GM12878 (cell line): ENCODE measurements around the gene ORMDL1. TPM values are rescaled to one million over a fixed set of nuclear protein-coding genes. Genes with fewer than 3 reads are reported as not detected.
A peak's percentile ranks its signal among the peaks of the same experiment; 100 is the strongest.

Experiments used
- ATAC-seq: fragments of 200-7000 bp; cut with Tn5 transposase; 3 replicates; pipeline ENCODE4 v1.9.1; 2020; ENCODE audit warnings: mild to moderate bottlenecking, moderate library complexity
- BruUV-seq: library from RNA; stranded (reverse); fragments of 400-500 nt; replicated peaks from 2 replicates; lab custom pipeline; 2021; lab: Mats Ljungman, UMichigan
- CTCF ChIA-PET: fragments of 300-600 bp; sonication (Branson Sonifier 250); formaldehyde crosslinking; extraction: SDS; loops from one replicate; lab custom pipeline; 2021; ENCODE audit warnings: inconsistent platforms; lab: Yijun Ruan, JAX
- POLR2A ChIA-PET: fragments of 350-600 bp; formaldehyde crosslinking; extraction: SDS; loops from one replicate; lab custom pipeline; 2021; ENCODE audit warnings: inconsistent platforms; lab: Charles Lee
- RAD21 ChIA-PET: fragments of 300-600 bp; sonication (Branson Sonifier 250); formaldehyde crosslinking; loops from one replicate; lab custom pipeline; 2023; ENCODE audit warnings: antibody characterized with exemption; ENCODE audit not compliant: unreplicated experiment; lab: Charles Lee
- SMC1A ChIA-PET: fragments of 300-600 bp; sonication (Branson Sonifier 250); formaldehyde crosslinking; loops from one replicate; lab custom pipeline; 2023; ENCODE audit not compliant: unreplicated experiment, uncharacterized antibody; lab: Charles Lee
- DNase-seq: peaks from one replicate; pipeline ENCODE4 v3.0.0-alpha.2; 2011; ENCODE audit warnings: low read depth, low spot score
- FAIRE-seq: peaks from 3 replicates; lab custom pipeline; 2011; peaks lifted over from hg19 to GRCh38; lab: Jason Lieb, UNC
- H2AFZ ChIP-seq: 2 replicates; pipeline ENCODE4 v1.6.0; 2011; ENCODE audit warnings: low read depth, low read length, control low read depth; ENCODE audit not compliant: control insufficient read depth
- H3K27ac ChIP-seq: 2 replicates; pipeline ENCODE4 v1.5.1; 2011; ENCODE audit warnings: control low read depth; ENCODE audit not compliant: control insufficient read depth, insufficient read depth
- H3K27me3 ChIP-seq, 2 experiments: replicated peaks in 1 of 2; 2 replicates each; pipeline versions ENCODE4 v1.6.0 to v1.6.1; 2011; ENCODE audit warnings: low read length in 1 of 2; ENCODE audit not compliant: control insufficient read depth in 2 of 2, insufficient read depth in 2 of 2
- H3K36me3 ChIP-seq, 2 experiments: 2 replicates each; pipeline ENCODE4 v1.5.1; 2011; ENCODE audit warnings: low read length in 1 of 2; ENCODE audit not compliant: control insufficient read depth in 2 of 2, insufficient read depth in 2 of 2
- H3K4me1 ChIP-seq: 2 replicates; pipeline ENCODE4 v1.6.1; 2011; ENCODE audit warnings: mild to moderate bottlenecking, low read length, moderate library complexity, mixed read lengths; ENCODE audit not compliant: control insufficient read depth, insufficient read depth
- H3K4me2 ChIP-seq: 2 replicates; pipeline ENCODE4 v1.6.0; 2011; ENCODE audit warnings: control low read depth; ENCODE audit not compliant: control insufficient read depth, insufficient read depth
- H3K4me3 ChIP-seq: fragments of 200-600 bp; sonication (generic); 2 replicates; pipeline ENCODE4 v1.5.1; 2016
- H3K79me2 ChIP-seq: 2 replicates; pipeline ENCODE4 v1.6.0; 2011; ENCODE audit warnings: low read length; ENCODE audit not compliant: control insufficient read depth, insufficient read depth
- H3K9ac ChIP-seq: 2 replicates; pipeline ENCODE4 v1.8.0; 2011; ENCODE audit warnings: low read length, control low read depth, mixed read lengths; ENCODE audit not compliant: control insufficient read depth, insufficient read depth
- H3K9me3 ChIP-seq: replicated peaks from 3 replicates; pipeline ENCODE4 v1.5.1; 2011; ENCODE audit warnings: mild to moderate bottlenecking, low read length; ENCODE audit not compliant: control insufficient read depth, insufficient read depth
- H4K20me1 ChIP-seq: 2 replicates; pipeline ENCODE4 v1.6.0; 2011; ENCODE audit not compliant: control insufficient read depth, insufficient read depth
- CEBPB ChIP-seq, 2 experiments: fragments of 150-350 bp in 1 of 2; IDR thresholded peaks; 2 replicates each; pipeline ENCODE4 v1.6.1; 2012 to 2014; ENCODE audit warnings: low read depth in 2 of 2, low read length in 2 of 2, borderline replicate concordance in 1 of 2, inconsistent platforms in 1 of 2
- EED ChIP-seq: sonication (generic); IDR thresholded peaks from 2 replicates; pipeline ENCODE4 v1.6.1; 2016; ENCODE audit warnings: antibody characterized with exemption, low read depth
- FOXM1 ChIP-seq: IDR thresholded peaks from 2 replicates; pipeline ENCODE4 v1.6.1; 2012; ENCODE audit warnings: low read depth, mild to moderate bottlenecking, inconsistent platforms, low read length, moderate library complexity
- IKZF1 ChIP-seq: fragments of 450-650 bp; conservative IDR thresholded peaks from 2 replicates; pipeline ENCODE4 v1.6.1; 2017; ENCODE audit warnings: antibody characterized with exemption, mild to moderate bottlenecking
- IRF4 ChIP-seq: IDR thresholded peaks from 2 replicates; pipeline ENCODE4 v1.6.1; 2011; ENCODE audit warnings: low read depth, low read length
- SMAD1 ChIP-seq: fragments of 450-650 bp; IDR thresholded peaks from 2 replicates; pipeline ENCODE4 v1.6.1; 2018; ENCODE audit warnings: mild to moderate bottlenecking, low read depth; ENCODE audit not compliant: partially characterized antibody
- SUPT20H ChIP-seq: IDR thresholded peaks from 2 replicates; pipeline ENCODE4 v1.6.1; 2011; ENCODE audit warnings: low read depth, mild to moderate bottlenecking, low read length, moderate library complexity, borderline replicate concordance; ENCODE audit not compliant: control insufficient read depth
- YY1 ChIP-seq: IDR thresholded peaks from 2 replicates; pipeline ENCODE4 v1.6.1; 2011; ENCODE audit warnings: low read depth, mild to moderate bottlenecking, low read length
- ZNF207 ChIP-seq: fragments of 450-650 bp; IDR thresholded peaks from 2 replicates; pipeline ENCODE4 v1.6.1; 2014; ENCODE audit warnings: antibody characterized with exemption, mild to moderate bottlenecking, borderline replicate concordance
- ZNF24 ChIP-seq: fragments of 450-650 bp; IDR thresholded peaks from 2 replicates; pipeline ENCODE4 v1.6.1; 2017; ENCODE audit warnings: antibody characterized with exemption, mild to moderate bottlenecking
- ZNF274 ChIP-seq: IDR thresholded peaks from one replicate; pipeline ENCODE4 v1.8.0; 2011; ENCODE audit not compliant: insufficient read length, insufficient read depth
- WGBS: methylation state at CpG from one replicate; pipeline ENCODE4 v1.1.6; 2016; ENCODE audit warnings: low lambda C conversion rate; ENCODE audit not compliant: insufficient replicate concordance, insufficient coverage; ENCODE audit errors: missing lambda C conversion rate; 5-methylcytosine and 5-hydroxymethylcytosine counted together
- in situ Hi-C: fragments of 300-500 bp; cut with MboI; formaldehyde crosslinking; loops from 9 replicates; pipeline ENCODE4 v1.14.3; 2018; ENCODE audit warnings: mixed read lengths
- intact Hi-C: fragments of 100-400 bp; cut with micrococcal nuclease; formaldehyde crosslinking; loops from one replicate; pipeline ENCODE4 v1.14.2; 2022; ENCODE audit not compliant: unreplicated experiment
- polyA plus RNA-seq, 11 experiments: library from polyadenylated mRNA; depleted of rRNA in 4 of 11; unstranded in 6 of 11; stranded (reverse) in 5 of 11; fragments of >200 nt; fragmentation: Nextera tagmentation in 4 of 11; fragmentation: Illumina TruSeq in 1 of 11; extraction: Ambion mirVana in 4 of 11; extraction: Trizol in 1 of 11; gene quantifications; 1 replicate in 1 of 11; 2 replicates in 10 of 11; pipeline versions ENCODE4 v1.2.1 to v1.2.3, GENCODE V29; 2011 to 2016; ENCODE audit warnings: inconsistent platforms in 2 of 11, missing spikeins in 2 of 11, low read depth in 1 of 11
- total RNA-seq, 4 experiments: library from RNA; depleted of rRNA in 3 of 4; stranded (reverse); fragments of >200 nt in 3 of 4; fragmentation: Illumina TruSeq in 1 of 4; extraction: Trizol in 1 of 4; gene quantifications; 2 replicates each; pipeline versions ENCODE4 v1.2.1 to v1.2.3, GENCODE V29; 2013 to 2021
- TF ChIP-seq, protein P1 (sequence below): IDR thresholded peaks from 2 replicates; pipeline ENCODE4 v1.6.1; 2011; ENCODE audit warnings: borderline replicate concordance, low read depth, mild to moderate bottlenecking, moderate library complexity, mixed read lengths, low read length; ENCODE audit not compliant: insufficient read depth; ENCODE audit errors: extremely low read length
- TF ChIP-seq, protein P2 (sequence below): fragments of 450-650 bp; formaldehyde crosslinking; IDR thresholded peaks from 2 replicates; pipeline ENCODE4 v1.4.0; 2020; ENCODE audit warnings: mild to moderate bottlenecking, moderate library complexity

Gene ORMDL1
- total and polyA plus RNA-seq, 10 of the 15 experiments (the other 5 are each of a cell fraction or from before 2014, with no cell fraction given): 62.6 to 161 (median 95.7) TPM

DNA sequence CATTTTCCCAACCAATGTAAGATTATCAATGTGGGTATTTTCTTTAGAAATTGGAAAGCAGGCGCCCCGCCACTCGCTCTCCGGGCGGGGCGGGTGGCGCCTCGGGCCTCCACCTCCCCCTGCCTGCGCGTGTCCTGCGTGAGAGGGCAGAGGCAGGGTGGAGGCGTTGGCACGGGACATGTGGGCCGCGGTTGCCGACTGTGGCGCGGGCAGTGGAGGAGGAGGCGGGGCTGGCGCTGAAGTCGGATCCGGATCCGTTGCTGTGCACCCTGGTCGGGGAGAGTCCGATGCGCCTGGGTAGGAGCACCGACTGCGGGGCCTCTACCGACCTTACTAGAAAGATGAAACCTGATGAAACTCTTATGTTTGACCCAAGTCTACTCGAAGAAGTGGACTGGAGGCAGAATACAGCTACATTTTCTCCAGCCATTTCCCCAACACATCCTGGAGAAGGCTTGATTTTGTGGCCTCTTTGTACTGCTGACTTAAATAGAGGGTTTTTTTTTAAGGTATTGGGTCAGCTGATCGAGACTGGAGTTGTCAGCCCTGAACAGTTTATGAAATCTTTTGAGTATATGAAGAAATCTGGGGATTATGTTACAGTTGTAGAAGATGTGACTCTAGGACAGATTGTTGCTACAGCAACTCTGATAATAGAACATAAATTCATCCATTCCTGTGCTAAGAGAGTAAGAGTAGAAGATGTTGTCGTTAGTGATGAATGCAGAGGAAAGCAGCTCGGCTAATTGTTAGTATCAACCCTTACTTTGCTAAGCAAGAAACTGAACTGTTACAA is 38.0 kb upstream of the ORMDL1 start:
- H3K9ac ChIP-seq: no peak overlapping the region
- POLR2A ChIA-PET: no interaction called here
- FAIRE-seq (peak; percentile 84), ATAC-seq (no peak), DNase-seq (no peak)
- H3K9me3 ChIP-seq: no peaks in the 10 kb centered on the region; the same call in 2 of the 3 replicates
- H2AFZ ChIP-seq: no peak overlapping the region
- SMC1A ChIA-PET: no interaction called here
- in situ Hi-C loops (no loop called here), intact Hi-C loops (no loop called here)
- H3K79me2 ChIP-seq: no peaks in the 10 kb centered on the region; the same call in 1 of the 2 replicates
- 97% methylated on average over 28 of the region's 33 CpGs for WGBS
- no TSS peak for BruUV-seq
- TF ChIP-seq CEBPB (IDR thresholded peaks at IDR 0.05; ENCODE audit: borderline replicate concordance in 1 of 2, low read depth in 2 of 2, low read length in 2 of 2) (no peak), ZNF274 (no peak), YY1 (no peak), IKZF1 (no peak), SUPT20H (no peak), EED (no peak), ZNF207 (no peak), ZNF24 (no peak), FOXM1 (no peak), IRF4 (no peak), SMAD1 (no peak)
- TF ChIP-seq, protein P1, sequence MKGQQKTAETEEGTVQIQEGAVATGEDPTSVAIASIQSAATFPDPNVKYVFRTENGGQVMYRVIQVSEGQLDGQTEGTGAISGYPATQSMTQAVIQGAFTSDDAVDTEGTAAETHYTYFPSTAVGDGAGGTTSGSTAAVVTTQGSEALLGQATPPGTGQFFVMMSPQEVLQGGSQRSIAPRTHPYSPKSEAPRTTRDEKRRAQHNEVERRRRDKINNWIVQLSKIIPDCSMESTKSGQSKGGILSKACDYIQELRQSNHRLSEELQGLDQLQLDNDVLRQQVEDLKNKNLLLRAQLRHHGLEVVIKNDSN: no peak
- TF ChIP-seq, protein P2, sequence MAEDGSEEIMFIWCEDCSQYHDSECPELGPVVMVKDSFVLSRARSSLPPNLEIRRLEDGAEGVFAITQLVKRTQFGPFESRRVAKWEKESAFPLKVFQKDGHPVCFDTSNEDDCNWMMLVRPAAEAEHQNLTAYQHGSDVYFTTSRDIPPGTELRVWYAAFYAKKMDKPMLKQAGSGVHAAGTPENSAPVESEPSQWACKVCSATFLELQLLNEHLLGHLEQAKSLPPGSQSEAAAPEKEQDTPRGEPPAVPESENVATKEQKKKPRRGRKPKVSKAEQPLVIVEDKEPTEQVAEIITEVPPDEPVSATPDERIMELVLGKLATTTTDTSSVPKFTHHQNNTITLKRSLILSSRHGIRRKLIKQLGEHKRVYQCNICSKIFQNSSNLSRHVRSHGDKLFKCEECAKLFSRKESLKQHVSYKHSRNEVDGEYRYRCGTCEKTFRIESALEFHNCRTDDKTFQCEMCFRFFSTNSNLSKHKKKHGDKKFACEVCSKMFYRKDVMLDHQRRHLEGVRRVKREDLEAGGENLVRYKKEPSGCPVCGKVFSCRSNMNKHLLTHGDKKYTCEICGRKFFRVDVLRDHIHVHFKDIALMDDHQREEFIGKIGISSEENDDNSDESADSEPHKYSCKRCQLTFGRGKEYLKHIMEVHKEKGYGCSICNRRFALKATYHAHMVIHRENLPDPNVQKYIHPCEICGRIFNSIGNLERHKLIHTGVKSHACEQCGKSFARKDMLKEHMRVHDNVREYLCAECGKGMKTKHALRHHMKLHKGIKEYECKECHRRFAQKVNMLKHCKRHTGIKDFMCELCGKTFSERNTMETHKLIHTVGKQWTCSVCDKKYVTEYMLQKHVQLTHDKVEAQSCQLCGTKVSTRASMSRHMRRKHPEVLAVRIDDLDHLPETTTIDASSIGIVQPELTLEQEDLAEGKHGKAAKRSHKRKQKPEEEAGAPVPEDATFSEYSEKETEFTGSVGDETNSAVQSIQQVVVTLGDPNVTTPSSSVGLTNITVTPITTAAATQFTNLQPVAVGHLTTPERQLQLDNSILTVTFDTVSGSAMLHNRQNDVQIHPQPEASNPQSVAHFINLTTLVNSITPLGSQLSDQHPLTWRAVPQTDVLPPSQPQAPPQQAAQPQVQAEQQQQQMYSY (CRISPR knock-in tag): no peak
- no peak overlapping the region for H3K4me2 ChIP-seq
- peaks cover 0 to 12% of the 10 kb centered on the region in 2 experiments; a peak in 3 of 4 replicates for H3K36me3 ChIP-seq
- H4K20me1 ChIP-seq: no peaks in the 10 kb centered on the region
- RAD21 ChIA-PET: no interaction called here
- no peaks in the 10 kb centered on the region for H3K4me1 ChIP-seq
- CTCF ChIA-PET: no interaction called here
- H3K4me3 ChIP-seq: no peak overlapping the region
- no peak overlapping the region for H3K27ac ChIP-seq
- no peaks in the 10 kb centered on the region for H3K27me3 ChIP-seq
